ENCODE data around the gene BTBD16.
A peak's percentile ranks its signal among the peaks of the same experiment; 100 is the strongest.

Gene BTBD16

DNA sequence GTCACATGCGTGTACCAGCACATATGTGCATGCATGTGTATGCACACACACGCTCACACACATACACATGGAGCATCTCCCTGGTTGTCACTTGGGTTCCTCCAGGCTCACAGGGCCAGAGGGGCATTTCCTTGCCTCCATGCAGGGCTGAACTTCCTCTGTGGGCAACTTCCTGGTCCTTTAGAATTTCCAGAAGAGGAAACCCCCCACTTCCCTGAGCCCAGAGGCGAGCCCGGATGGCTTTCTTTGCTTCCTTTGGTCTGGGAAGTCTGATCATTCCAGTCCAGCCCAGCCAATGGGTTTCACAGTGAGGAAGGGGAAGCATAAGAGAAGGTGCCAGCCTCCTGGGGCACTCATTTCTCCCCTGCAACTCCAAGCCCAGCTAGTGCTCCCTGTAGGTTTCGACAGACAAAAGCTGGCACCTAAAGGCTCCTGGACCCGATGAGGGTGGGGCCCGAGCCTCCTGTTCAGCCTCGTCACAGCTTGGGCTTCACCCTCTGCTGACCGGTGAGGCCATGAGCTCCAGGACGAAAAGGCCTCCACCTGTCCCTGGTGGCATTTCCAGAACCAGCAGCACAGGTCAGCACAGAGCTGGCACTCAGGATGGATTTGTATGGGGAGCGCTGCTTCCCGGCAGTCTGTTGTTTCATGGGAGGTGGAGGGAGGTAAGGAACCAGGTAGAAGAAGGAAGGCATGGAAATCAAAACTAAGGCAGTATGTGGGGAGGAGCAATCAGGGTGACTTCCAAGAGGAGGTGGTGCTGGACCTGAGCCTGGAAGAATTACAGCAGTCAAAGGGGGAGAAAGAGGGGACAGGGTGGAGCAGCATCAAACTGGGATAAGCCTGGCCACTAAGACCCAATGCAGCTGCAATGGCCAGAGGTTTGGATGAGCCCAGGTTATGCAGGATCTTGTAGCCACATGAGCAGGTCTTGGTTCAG lies 23.7 kb downstream of the BTBD16 start:
- no peak for DNase-seq (ENCODE audit: low read depth)

DNA sequence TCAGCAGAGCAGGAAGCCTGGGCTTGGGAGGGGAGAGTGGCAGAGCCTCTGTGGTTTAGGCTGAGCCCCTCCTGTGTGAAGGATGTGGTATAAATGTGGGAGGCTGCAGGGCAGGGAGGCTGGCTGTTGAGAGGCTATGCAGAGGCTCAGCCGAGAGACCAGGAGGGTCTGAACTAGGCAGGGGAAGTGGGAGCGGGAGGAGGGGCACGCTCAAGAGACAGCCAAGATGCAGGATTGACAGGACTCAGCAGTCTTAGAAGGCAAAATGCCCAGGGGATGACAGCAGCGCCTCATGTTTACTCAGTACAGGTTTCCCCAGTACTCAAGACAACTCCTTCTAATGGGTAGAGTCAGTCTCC lies 24.3 kb downstream of the BTBD16 start:
- DNase-seq (ENCODE audit: low read depth), result no peak

DNA sequence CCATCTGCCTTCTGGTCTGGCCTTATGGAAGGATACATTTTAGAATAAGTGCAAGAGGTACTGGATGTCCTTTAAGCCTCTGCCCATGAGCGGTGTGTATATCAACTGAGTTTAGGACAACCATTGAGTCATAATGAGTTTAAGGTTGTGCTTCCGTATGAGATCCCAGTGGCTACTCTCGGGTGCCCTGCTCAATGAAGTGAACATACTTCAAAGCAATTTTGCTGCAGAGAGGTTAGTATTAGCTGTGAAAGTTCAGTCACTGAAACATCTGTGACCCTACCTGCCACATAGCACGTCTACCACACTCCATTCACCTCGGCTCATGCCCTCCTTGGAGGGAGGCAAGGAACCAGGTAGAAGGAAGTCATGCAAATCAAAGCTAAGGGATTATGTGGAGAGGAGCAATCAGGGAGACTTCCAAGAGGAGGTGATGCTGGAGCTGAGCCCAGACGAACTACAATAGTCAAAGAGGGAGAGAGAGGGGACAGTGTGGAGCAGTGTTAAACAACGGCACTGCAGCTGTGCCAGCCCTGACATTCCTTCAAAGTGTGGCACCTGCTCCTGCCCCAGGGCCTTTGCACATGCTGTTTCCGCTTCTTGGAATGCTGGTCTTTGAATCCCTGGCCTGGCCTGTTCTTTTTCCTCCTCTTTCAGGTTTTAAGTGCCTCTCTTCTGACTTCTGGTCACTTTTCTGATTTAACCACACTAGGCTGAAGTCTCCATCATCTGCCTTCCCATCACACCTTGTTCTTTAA lies 25.4 kb downstream of the BTBD16 start:
- DNase-seq (ENCODE audit: low read depth), result no peak

DNA sequence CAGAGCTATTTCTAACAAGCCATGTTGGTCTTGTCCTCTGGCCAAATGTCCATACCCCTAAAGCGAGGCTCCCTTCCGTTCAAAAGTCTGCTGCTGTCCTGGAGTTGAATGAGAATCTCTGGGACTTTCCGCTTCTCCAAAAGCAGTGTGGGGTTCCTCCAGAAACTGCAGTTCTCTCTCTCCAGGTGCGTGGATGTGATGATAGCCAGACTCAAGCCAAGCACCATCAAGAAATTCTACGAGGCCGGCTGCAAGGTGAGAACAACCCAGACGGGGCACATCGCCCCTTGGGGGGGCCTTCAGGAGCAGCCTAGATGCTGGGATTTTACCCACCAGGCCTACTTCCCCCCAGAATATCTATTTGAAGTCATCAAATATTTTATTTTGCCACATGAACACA lies 26.5 kb downstream of the BTBD16 start:
- no peak for DNase-seq (ENCODE audit: low read depth)

DNA sequence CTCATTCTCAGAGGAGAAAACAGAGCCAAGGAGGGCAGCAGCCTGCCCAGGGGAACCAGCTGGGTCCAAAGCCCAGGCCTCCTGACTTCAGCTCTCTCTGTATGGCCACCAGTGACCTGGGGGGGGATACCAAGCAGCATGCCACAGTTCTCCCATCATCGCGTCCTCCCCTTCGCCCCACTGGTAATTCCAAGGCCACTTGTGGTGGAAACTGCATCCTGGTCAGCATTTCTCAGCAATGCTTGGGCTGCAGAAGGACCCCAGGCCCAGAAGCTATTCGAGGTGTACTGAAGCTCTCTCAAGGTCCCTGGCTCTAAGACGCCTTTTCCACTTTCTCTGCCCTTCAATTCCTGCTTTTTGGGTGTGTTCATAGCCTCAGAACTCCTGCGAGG lies 27.1 kb downstream of the BTBD16 start:
- no peak for DNase-seq (ENCODE audit: low read depth)

DNA sequence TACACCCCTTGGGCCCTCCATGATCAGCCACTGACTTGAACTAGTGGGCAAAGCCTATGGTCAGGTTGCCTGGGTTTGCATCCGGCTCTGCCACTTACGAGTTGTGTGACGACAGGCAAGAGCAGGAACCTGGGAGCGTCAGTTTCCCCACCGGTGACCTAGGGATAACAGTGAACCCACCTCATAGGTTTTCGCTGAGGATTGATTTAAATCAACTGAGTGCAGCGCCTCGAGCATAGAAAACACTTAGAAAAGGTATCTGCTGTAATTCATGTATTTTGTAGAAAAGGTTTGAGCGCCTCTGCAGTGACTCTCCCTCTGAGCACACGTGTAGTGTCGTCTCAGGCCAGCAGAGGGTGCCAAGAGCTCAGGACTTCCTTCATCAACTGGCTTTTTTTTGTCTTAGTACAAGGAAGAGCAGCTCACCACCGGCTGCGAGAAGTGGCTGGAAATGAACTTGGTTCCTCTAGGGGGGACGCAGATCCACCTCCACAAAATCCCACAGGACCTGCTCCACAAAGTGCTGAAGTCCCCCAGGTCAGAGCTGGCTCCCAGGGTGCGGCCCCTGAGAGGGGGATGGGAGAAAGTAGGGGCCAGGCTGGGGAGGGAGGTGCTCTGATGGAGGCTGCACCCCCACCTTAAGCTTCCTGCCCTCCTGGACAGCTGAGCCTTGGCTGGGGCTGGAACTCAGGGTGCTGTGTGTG lies 27.7 kb downstream of the BTBD16 start:
- DNase-seq (ENCODE audit: low read depth), result peak; percentile 54

DNA sequence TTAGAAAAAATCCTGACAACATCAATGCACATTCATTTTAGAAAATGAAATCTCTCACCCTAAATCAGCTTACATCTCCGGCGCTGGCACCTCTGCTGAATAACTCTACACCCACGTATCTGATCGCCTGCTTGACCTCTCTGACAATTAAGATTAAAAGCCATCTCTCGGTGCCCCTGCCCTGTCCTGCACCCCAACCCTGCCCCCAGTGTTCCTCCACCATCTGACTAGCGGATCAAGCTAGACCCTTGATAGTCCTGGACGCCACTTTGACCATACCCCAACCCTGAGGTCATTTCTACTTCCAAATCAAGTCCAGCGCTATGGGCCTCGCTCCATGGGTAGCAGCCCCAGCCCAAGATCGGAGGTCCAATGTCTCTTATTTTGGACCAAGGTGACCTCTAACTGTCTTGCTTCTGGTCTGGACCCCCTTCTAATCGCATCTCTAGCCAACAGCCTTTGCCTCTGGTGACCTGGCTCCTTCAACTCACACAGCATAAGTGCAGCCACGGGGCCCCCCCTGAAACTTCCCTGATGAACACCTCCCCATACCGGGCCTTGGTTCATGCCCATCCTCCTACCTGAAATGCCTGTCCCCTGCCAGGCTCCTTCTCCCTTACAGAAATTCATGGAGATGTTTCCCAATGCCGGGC lies 28.5 kb downstream of the BTBD16 start:
- DNase-seq (ENCODE audit: low read depth), result no peak

DNA sequence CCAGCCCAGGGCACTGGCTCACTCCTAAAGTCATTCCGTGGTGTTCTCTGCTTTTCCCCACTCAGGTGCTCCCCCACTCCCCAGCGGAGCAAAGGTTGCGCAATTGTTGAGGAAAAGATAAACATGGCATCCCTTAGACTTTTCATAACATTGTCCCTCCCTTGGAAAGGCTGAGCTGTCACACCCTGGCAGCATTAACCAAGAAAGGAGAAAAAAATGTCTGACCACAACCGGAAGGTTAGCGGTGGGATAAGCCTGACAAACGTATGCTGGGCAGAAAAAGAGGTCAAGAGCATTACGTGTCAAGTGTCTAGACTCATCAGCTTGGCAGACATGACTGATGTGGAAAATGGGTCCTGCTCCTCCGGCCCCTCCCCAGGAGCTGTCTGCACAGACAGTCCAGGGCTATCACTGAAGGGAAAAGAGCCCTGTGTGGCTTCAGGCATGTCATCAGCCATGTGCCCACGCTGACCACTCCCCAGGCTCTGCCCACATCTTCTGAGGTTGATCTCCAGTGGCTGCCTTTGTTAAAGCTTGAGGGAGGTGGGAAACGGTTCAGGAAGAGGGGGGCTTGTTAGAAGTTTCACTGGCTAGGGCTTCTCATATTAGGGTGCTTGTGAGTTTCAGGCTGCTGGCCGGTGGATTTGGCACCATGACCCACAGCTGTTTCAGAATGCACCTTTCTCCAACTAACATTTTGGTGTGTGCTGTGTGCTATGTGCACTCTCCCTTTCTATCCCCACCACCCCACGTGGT lies 30.1 kb downstream of the BTBD16 start:
- DNase-seq (ENCODE audit: low read depth), result no peak

DNA sequence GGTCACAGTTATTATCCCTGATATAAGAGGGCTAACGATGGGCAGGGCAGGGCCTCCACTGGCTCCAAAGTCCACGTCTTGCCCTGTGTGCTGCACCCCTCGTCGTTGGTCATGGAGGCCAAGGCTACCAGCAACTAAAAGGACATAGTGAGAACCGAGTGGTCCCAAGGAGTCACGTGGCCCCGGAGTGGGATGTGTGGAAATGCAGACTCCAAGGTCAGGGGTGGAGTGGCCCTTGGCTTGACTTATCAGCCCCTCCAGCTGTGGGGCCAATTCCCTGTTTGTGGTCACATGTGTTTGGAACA lies 30.7 kb downstream of the BTBD16 start:
- no peak for DNase-seq (ENCODE audit: low read depth)

DNA sequence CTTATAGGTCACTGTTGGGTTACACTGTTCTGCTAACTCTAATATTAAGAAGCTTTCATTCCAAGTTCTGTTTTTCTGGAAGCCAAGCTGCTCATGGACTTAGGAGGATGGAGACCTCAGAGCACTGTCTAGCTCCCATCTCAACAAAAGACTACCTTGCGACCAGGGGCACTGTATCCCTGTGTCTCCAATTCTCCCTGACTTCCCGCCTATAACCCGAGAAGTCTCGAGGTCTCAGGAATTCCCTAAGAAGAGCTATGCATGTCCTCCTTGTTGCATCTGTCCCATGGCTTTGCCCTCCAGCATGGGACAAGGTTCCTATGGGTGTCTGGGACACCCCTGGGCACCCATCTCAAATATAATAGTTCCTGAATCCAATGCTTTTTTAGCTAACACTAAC lies 31.2 kb downstream of the BTBD16 start:
- no peak for DNase-seq (ENCODE audit: low read depth)

DNA sequence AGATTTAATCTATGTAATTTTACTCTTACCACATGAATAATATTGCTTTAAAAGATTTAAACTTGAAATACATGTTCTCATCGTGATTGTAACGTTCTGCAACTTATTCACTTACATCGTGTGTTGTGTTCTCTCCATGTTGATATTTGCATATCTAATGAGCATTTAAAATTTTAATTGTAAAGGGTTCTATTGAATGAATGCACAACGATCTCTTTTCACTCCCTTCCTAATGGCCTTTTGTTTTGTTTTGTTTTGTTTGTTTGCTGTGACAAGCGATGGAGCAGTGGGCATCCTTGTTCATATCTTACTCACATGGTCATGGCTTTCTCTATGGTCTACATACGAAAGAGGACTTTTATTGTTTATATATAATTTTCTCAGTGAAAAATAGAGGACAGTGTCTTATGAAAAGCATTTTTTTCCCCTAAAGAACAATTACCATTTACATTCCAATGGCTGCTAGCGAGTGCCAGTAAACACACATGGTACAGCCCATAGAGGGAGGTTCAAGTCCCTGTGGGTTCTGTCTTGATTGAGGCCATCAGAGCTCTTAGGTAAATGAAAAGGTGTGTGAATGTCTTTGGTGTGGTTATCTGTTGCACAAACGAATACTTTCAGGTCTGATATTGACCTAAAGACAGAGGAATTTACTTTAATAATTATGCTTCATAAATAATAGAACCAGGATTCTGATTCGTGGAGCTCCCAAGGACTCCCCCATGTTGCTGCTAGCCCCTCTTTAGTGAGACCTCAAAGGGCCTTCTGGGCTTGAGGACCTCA lies 32.4 kb downstream of the BTBD16 start:
- DNase-seq (ENCODE audit: low read depth), result no peak

DNA sequence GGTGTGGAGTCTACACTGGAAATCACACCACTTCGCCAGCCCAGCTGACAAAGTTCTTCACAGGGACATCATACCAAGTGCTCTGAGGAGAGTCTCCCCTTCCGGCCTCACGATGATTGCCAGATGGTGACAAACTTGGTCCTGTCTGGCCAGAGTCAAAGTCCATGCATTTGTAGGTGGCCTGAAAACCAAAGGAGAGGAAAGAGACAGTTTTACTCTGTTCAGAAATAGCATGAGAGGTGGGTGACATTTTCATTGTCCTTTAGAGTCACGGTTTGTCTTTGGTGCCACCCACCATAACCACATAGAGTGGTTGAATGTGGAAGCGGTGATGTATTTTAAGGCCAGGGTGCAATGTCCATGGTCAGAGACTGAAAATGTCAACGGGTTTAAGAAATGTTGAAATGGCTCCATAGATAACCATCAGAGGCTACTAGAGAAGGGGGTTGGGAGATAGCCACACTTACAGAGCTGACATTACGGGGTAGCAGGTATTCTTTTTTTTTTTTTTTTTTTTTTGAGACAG lies 33.0 kb downstream of the BTBD16 start:
- no peak for DNase-seq (ENCODE audit: low read depth)

DNA sequence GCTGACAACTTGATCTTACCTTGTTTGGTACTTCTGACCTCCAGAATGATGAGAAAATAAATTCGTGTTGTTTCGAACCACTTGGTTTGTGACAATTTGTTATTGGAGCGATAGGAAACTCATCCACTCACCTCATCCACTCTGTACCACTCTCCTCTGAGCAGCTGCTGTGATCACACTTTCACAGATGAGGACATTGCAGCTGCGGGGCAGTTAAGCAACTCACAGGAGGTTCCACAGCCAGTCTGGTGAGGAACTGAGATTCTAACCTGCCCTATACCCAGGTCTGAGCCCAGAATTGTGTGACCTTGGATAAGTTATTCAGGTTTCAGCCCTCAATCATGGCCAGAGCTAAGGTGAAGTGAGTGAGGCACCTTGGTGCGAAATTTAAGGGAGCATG lies 35.2 kb downstream of the BTBD16 start:
- DNase-seq (ENCODE audit: low read depth), result no peak

DNA sequence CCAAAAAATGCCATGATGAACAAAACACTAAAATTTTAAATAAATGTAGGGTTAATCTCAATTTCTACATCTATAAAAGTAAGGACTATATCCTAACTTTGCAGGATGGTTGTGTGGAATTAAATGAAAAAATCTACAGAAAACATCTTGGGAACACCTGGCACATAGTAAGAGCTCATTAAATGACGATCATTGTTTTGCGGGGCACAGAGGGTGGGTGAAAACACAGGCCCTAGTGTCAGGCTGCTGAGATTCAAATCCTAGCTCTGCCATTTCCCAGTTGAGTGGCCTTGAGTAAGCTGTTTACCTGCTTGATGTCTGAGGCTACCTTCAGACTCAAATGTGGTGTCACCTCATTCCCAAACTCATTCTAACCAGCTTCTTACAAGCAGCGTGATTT lies 35.6 kb downstream of the BTBD16 start:
- DNase-seq (ENCODE audit: low read depth), result no peak

DNA sequence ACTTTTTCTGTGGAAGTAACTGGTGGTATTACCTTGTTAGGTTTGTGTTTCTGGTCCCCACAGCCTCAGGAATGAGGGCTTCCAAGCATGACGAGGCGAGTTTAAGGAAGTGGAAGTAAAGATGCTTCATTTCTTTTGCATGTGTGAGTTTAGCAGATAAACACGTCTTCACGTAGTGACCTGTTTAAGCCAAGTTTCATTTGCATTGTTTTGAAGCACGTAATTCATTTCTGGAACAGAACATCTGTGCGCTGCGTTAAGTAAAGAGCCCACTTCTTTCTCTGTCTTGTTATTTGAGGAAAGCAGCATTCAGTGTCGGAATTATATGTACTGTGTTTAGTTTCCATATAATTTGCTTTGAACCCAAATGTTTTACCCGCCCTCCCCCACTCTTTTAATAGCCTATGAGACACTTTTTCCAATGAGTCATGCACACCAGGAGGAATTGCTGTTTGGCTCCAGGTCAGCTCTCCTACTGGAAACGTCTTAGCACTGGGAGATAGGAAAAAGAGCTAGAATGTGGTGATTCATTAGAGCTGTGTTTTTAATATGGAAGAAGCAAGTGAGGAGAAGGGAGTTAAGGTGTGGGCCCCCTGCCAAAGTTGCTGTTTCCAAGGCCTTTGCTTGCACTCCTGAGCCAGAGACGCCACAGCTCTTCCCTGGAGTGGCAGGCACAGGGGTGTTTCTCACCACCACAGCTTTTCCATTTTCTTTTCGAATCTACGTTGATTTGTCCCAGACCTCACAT lies 36.7 kb downstream of the BTBD16 start:
- no peak for DNase-seq (ENCODE audit: low read depth)

DNA sequence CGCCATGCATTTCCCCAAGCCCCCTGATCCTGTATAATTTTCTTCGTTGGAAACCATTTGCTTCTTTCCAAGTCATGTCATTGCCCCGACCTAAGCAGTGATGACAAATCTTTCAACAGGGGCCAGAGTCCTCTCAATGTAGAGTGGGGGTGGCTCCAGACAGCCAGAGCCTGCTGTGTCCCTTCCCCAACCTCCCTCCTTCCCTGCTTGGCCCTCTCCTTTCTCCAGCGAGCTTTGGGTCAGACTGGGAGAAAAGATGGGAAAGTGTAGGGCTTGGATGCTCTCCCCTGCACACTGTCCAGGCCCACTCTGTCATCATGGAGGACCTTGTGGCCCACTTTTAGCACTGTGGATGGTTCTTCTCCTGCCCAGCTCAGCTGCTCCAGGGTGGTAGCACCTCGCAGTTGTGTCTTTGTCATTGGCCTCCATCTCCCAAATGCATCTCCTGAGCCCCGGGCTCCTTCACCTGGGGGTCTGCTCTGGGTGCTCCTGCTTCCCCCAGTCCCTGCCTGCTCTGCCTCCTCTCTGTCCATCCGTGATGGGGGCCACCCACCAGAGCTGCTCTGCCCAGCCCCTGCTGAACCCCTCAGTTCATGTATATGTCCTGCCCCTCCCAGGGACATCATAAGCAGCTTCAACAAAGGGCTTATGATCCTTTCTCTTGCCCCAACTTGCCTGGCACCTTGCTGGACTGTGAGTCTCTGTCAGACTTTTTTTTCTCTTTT lies 37.5 kb downstream of the BTBD16 start:
- no peak for DNase-seq (ENCODE audit: low read depth)

DNA sequence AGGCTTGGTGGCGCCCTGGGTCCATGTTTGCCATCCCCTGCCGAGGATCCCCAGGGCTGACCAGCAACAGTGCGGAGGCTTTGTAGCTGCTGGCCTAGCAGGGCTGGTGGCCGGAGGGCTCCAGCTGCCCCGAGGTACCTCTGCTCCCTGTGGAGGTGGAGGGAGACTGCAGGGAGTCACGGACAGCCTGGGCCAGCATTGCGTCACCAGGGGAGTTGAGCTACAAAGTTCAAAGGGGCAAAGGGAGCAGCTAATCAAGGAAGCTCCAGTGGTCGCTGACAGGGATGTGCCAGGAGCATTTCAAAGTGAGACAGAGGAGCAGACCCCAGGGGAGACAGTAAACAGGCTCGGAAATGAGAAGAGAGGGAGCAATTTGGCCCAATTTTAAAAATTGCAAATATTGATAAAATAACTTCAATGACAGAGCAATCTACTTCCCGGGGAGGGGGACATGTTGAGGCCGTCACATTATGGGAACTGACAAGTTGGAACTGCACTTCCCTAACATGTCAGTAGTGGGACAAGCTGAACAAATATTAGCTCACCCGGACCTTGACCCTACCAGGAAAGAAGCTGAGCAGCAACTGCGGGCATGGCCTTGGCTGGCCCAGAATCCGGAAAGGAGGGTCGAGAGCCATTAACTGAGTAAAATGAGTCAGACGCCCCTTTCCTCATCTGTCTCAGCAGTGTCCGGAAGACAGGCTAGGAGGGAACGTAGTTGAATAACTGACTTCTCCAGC lies 39.4 kb downstream of the BTBD16 start:
- no peak for DNase-seq (ENCODE audit: low read depth)

DNA sequence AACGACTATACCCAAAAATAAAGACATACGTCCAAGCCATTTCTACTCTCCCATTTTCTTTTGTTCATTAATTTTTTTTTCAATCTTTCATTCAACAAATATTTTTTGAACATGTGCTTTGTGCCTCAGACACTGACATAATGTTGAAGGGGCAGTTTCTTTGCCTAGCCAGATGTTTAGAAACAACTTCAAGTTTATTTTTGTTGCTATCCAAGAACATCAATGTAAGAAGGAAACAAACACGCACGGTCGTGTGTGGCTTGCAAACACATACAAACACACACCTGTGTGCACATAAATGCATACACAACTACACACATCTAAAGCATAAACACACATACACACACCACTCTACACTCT lies 39.9 kb downstream of the BTBD16 start:
- no peak for DNase-seq (ENCODE audit: low read depth)

DNA sequence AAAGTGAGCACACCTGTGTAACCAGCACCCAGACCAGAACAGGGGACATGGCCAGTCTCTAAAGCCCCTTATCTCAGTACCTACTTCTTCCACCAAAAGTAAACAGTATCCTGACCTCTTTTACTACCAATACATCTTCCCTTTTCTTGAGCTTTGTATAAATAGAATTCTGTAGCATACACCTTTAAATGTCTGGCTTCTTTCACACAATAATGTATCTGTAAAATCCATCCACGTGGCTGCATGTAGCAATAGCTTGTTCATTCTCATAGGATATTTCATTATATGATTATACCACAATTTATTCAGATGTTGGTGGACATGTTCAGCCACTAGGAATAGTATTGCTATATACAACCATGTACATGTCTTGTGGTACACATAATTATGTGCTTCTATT lies 40.6 kb downstream of the BTBD16 start:
- DNase-seq (ENCODE audit: low read depth), result no peak
